KG1 (cell line): Measurements from ENCODE around the gene TBC1D24.
A peak's percentile ranks its signal among the peaks of the same experiment; 100 is the strongest.
"Not testable (repeated sequence)": the region's sequence is repeated elsewhere in the genome, so short reads cannot be mapped to it uniquely, and the experiment has no call there.

Experiments
- DNase-seq: peaks from one replicate; lab custom pipeline; 2025; lab: John Stamatoyannopoulos, UW

Gene TBC1D24

DNA sequence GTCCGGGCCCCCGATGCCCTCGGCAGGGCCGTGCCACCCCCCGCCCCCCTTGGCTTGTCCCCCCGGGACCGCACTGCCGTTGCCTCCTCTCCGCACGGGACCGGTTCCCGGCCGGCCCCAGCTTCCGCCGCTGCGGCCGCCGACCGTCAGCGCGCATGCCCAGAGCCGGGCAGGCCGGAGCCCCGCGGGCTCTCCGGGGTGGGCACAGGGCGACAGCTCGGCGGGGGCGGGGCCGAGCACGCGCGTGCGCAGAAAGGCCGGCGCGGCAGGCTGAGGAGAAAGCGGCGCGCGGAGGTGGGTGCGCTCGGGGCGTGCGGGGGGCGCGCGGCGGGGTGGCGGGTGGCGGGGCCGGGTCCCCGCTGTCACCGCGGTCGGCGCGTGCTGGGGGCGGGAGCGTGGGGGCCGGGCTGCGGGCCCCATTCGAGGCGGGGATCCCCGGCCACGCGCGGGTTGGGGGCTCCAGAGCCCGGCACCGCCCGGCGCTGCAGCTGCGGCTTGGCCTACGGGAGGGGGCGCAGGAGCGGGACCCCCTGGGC lies at the start of gene TBC1D24:
TSS of gene TBC1D24 (plus strand) at position 251 of the 536 bp plus-strand sequence. CDS start 21,022 bp downstream, outside the sequence.
- peak; percentile 56 for DNase-seq

GRCh38 chr16:2425825-2426430 lies 49.0 kb upstream of the TBC1D24 start:
- DNase-seq: no peak

GRCh38 chr16:2426941-2427361 lies 48.0 kb upstream of the TBC1D24 start:
- no peak for DNase-seq

DNA sequence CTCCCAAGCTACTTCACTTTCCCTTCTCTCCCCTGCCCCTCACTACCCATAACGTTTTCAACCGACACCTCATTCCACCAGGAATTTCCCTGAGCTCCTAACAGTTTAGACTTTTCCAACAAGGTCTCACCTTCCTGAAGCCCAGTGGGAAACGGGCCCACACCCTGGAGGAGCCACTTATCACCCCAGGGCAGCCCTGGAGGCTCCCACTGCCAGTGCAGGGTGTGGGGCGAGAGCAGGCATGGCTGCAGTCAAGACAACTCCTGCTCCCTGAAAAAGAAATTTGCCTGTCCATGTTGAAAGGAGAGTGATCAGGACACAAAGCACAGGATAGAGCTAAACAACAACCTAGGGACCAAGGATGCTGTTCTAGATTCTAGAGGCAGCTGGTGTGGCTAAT lies 47.4 kb upstream of the TBC1D24 start:
- no peak for DNase-seq

GRCh38 chr16:2428051-2428783 lies 46.7 kb upstream of the TBC1D24 start:
- no peak for DNase-seq

DNA sequence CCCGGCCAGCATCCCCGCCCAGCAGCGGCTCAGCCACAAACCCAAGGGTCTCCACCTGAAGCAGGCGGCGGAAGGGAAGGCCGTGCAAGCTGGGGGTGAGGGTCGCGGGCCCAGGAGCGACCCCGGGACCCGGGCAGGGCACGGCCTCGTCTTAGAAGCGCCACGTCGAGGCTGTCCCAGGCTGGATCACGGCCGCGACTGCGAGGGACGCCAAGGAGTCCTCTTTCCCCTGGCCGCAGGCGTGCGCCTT lies 46.2 kb upstream of the TBC1D24 start:
- no peak for DNase-seq

GRCh38 chr16:2429034-2429770 lies 45.7 kb upstream of the TBC1D24 start, which contains the start of gene CCNF:
CCNF (plus strand) TSS chr16:2429447; CDS start chr16:2429482, 35 bp downstream.
- DNase-seq: peak; percentile 95

- no peak for DNase-seq
Measured at GRCh38 chr16:2429771-2430663, 44.9 kb upstream of the TBC1D24 start.

DNA sequence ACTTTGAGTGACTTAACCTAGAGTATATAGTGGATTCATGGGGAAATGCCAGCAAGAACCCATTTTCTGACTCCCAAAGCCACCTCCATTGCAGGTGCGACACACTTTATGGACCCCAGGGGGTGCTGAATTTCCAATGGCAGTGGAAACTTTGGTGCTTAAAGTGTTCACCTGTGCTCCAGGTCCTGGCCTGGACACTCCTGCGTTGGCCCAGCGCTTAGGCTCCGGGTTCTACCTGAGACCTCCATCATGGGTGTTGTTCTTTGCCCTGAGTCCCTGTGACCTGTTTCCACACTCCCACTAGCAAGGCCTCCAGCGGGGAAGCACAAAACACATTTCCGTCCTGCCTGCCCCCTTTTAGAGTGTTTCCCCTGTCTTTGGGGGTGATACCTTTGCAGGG lies 42.6 kb upstream of the TBC1D24 start:
- DNase-seq: no peak

- no peak for DNase-seq
Measured at GRCh38 chr16:2432801-2433505, 42.0 kb upstream of the TBC1D24 start.

DNA sequence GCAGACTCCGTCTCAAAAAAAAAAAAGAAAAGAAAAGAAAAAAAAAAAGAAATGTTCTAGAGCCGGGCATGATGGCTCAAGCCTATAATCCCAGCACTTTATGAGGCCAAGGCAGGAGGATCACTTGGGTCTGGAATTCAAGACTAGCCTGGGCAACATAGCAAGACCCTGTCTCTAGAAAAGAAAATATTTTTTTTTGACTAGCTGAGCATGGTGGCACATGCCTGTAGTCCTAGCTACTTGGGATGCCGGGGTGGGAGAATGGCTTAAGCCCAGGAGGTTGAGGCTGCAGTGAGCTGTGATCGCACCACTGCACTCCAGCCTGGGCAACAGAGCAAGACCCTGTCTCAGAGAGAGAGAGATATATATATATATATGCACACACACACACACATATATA lies 39.7 kb upstream of the TBC1D24 start:
- not testable (repeated sequence) for DNase-seq

GRCh38 chr16:2436110-2436509 lies 38.8 kb upstream of the TBC1D24 start:
- no peak for DNase-seq

DNA sequence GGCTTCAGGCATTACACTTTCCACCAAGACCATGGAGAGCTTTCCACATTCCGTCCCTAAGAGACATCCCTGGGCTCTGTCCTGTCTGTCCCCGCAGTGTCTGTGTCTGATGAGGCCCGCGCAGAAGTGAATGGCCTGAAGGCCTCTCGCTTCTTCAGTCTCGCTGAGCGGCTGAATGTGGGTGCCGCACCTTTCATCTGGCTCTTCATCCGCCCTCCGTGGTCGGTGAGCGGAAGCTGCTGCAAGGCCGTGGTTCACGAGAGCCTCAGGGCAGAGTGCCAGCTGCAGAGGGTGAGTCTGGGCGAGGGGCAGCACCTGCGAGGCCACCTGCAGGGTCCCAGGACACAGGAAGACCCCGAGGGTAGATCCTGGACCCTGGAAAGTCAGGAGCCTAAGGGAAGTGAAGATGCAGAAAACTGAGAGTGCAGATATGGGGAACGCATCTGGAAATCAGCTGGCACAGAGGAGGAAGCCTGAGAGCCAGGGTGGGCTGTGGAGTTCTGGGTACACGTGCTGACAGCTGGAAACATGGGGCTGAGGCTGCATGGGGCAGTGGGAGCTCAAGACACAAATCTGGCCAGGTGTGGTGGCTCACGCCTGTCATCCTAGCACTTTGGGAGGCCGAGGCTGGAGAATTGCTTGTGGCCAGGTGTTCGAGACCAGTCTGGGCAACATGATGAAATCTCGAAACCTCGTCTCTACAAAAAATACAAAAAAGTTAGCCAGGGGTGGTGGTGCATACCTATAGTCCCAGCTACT lies 37.7 kb upstream of the TBC1D24 start:
- DNase-seq: no peak

- DNase-seq: no peak
Measured at GRCh38 chr16:2438121-2438520, 36.8 kb upstream of the TBC1D24 start.

DNA sequence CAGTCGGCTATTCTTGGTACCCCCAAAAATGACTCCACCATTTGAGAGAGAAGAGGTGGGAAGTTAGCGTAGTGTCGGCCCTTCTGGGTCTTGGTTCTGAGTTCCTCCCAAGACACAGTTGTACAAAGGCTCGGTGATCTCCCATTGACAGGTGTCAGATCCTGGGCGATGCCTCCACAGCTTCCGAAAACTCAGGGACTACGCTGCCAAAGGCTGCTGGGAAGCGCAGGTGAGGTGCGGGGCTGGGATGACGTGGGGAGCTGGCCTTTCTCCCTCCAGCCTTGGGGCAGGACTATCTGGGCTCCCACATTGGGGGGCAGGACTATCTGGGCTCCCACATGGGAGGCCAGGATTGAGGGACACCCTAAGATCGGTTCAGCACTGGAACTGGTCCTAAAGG lies 35.3 kb upstream of the TBC1D24 start:
- no peak for DNase-seq

GRCh38 chr16:2441143-2441804 lies 33.7 kb upstream of the TBC1D24 start:
- DNase-seq: not testable (repeated sequence)

DNA sequence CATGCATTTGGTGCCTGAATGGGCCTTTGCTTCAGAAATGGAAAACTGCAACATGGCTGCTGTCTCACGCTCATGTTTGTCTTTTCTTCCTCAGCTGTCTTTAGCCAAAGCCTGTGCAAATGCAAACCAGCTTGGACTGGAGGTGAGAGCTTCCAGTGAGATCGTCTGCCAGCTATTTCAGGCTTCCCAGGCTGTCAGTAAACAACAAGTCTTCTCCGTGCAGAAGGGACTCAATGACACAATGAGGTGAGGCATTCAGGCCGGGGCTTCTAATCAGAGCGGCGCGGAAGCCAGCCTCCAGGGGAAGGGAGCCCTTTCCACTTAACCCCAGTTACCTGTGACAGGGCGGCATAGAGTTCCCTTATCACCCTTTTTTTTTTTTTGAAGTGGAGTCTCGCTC lies 31.4 kb upstream of the TBC1D24 start:
- no peak for DNase-seq

GRCh38 chr16:2447920-2448583 lies 26.9 kb upstream of the TBC1D24 start:
- no peak for DNase-seq

GRCh38 chr16:2449118-2449517 lies 25.8 kb upstream of the TBC1D24 start:
- no peak for DNase-seq
